Ectodermal cell (in vitro differentiated cells): Measurements from ENCODE around the gene DGKI.

Source experiments
- H3K27ac ChIP-seq: 2 replicates; pipeline ENCODE4 v1.7.0; 2013; ENCODE audit warnings: mild to moderate bottlenecking, low read depth, low read length; ENCODE audit not compliant: insufficient read depth, poor library complexity, severe bottlenecking
- H3K27me3 ChIP-seq: 2 replicates; pipeline ENCODE4 v1.7.0; 2013; ENCODE audit warnings: mild to moderate bottlenecking, low read length; ENCODE audit not compliant: insufficient read depth, control insufficient read depth, poor library complexity, severe bottlenecking
- H3K36me3 ChIP-seq: one replicate; pipeline ENCODE4 v1.7.0; 2013; ENCODE audit warnings: low read length; ENCODE audit not compliant: control insufficient read depth, insufficient read depth
- H3K4me1 ChIP-seq: one replicate; pipeline ENCODE4 v1.7.0; 2013; ENCODE audit warnings: low read length; ENCODE audit not compliant: control insufficient read depth, insufficient read depth
- H3K4me3 ChIP-seq: 2 replicates; pipeline ENCODE4 v1.7.0; 2013; ENCODE audit warnings: low read depth, low read length, control low read depth; ENCODE audit not compliant: insufficient read depth
- H3K9me3 ChIP-seq: 2 replicates; pipeline ENCODE4 v1.7.0; 2013; ENCODE audit warnings: mild to moderate bottlenecking, low read length, moderate library complexity; ENCODE audit not compliant: control insufficient read depth
- WGBS, 2 experiments: methylation state at CpG; one replicate each; pipeline ENCODE4 v1.1.7; 2013; ENCODE audit warnings: missing lambda C conversion rate in 2 of 2; 5-methylcytosine and 5-hydroxymethylcytosine counted together

DGKI gene

GRCh38 chr7:137625197-137625596, 221.6 kb downstream of the DGKI start:
- H3K9me3 ChIP-seq: no peaks in the 10 kb centered on the region
- H3K4me3 ChIP-seq: no peak overlapping the region
- H3K27ac ChIP-seq: no peak overlapping the region
- no peaks in the 10 kb centered on the region for H3K4me1 ChIP-seq
- 92 to 94% methylated on average over 6 of the region's 7 CpGs for WGBS, 2 experiments
- H3K27me3 ChIP-seq: no peaks in the 10 kb centered on the region
- no peaks in the 10 kb centered on the region for H3K36me3 ChIP-seq

- no peaks in the 10 kb centered on the region for H3K4me1 ChIP-seq
- 93 to 100% methylated on average over 1 of the region's 1 CpG for WGBS, 2 experiments
- H3K36me3 ChIP-seq: no peaks in the 10 kb centered on the region
- no peaks in the 10 kb centered on the region for H3K27me3 ChIP-seq
- H3K9me3 ChIP-seq: no peaks in the 10 kb centered on the region
- no peak overlapping the region for H3K27ac ChIP-seq
- H3K4me3 ChIP-seq: no peak overlapping the region
These were observed 227.6 kb downstream of the DGKI start for GRCh38 chr7:137619181-137619580.

- no peaks in the 10 kb centered on the region for H3K4me1 ChIP-seq
- H3K27ac ChIP-seq: no peak overlapping the region
- no peaks in the 10 kb centered on the region for H3K36me3 ChIP-seq
- H3K9me3 ChIP-seq: no peaks in the 10 kb centered on the region
- H3K27me3 ChIP-seq: no peaks in the 10 kb centered on the region
- H3K4me3 ChIP-seq: no peak overlapping the region
- WGBS, 2 experiments: 92 to 100% methylated on average over 1 of the region's 1 CpG
These were observed 228.0 kb downstream of the DGKI start for GRCh38 chr7:137618748-137619147.

- 78 to 84% methylated on average over 2 of the region's 3 CpGs for WGBS, 2 experiments
- H3K27ac ChIP-seq: no peak overlapping the region
- H3K36me3 ChIP-seq: no peaks in the 10 kb centered on the region
- peaks cover 13% of the 10 kb centered on the region for H3K4me1 ChIP-seq
- H3K4me3 ChIP-seq: no peak overlapping the region
- H3K9me3 ChIP-seq: no peaks in the 10 kb centered on the region
- H3K27me3 ChIP-seq: no peaks in the 10 kb centered on the region
These were observed 233.7 kb downstream of the DGKI start for GRCh38 chr7:137613006-137613525.

GRCh38 chr7:137611606-137612005, 235.2 kb downstream of the DGKI start:
- no peaks in the 10 kb centered on the region for H3K36me3 ChIP-seq
- 98 to 100% methylated on average over 2 of the region's 2 CpGs for WGBS, 2 experiments
- H3K27me3 ChIP-seq: no peaks in the 10 kb centered on the region
- H3K4me3 ChIP-seq: no peak overlapping the region
- no peak overlapping the region for H3K27ac ChIP-seq
- H3K4me1 ChIP-seq: peaks cover 13% of the 10 kb centered on the region
- H3K9me3 ChIP-seq: no peaks in the 10 kb centered on the region

GRCh38 chr7:137609500-137609899, 237.3 kb downstream of the DGKI start:
- Histone ChIP-seq H3K27ac (no peak overlapping the region), H3K27me3 (no peaks in the 10 kb centered on the region), H3K36me3 (no peaks in the 10 kb centered on the region), H3K4me3 (no peak overlapping the region), H3K9me3 (no peaks in the 10 kb centered on the region), H3K4me1 (peaks cover 13% of the 10 kb centered on the region)
- WGBS, 2 experiments: 89 to 92% methylated on average over 6 of the region's 6 CpGs

- no peaks in the 10 kb centered on the region for H3K9me3 ChIP-seq
- WGBS, 2 experiments: 88 to 89% methylated on average over 4 of the region's 5 CpGs
These were observed 240.6 kb downstream of the DGKI start for GRCh38 chr7:137606061-137606674.

GRCh38 chr7:137603043-137603442, 243.7 kb downstream of the DGKI start:
- 80% methylated on average over 2 of the region's 2 CpGs; no CpG with 5 or more reads in 1 of the 2 experiments for WGBS, 2 experiments
- Histone ChIP-seq H3K4me1 (no peaks in the 10 kb centered on the region), H3K9me3 (no peaks in the 10 kb centered on the region), H3K4me3 (no peak overlapping the region), H3K36me3 (no peaks in the 10 kb centered on the region), H3K27ac (no peak overlapping the region), H3K27me3 (no peaks in the 10 kb centered on the region)

More at GRCh38 chr7:137606061-137606674, 240.6 kb downstream of the DGKI start:
- no peak overlapping the region for H3K27ac ChIP-seq
- no peaks in the 10 kb centered on the region for H3K27me3 ChIP-seq
- no peaks in the 10 kb centered on the region for H3K4me1 ChIP-seq
- H3K4me3 ChIP-seq: no peak overlapping the region
- H3K36me3 ChIP-seq: no peaks in the 10 kb centered on the region

GRCh38 chr7:137601642-137602041, 245.1 kb downstream of the DGKI start:
- no peaks in the 10 kb centered on the region for H3K36me3 ChIP-seq
- H3K4me3 ChIP-seq: no peak overlapping the region
- 91 to 95% methylated on average over 5 of the region's 6 CpGs for WGBS, 2 experiments
- no peak overlapping the region for H3K27ac ChIP-seq
- no peaks in the 10 kb centered on the region for H3K9me3 ChIP-seq
- no peaks in the 10 kb centered on the region for H3K4me1 ChIP-seq
- no peaks in the 10 kb centered on the region for H3K27me3 ChIP-seq

GRCh38 chr7:137597856-137598255, 248.9 kb downstream of the DGKI start:
- Histone ChIP-seq H3K4me3 (no peak overlapping the region), H3K9me3 (no peaks in the 10 kb centered on the region), H3K27ac (no peak overlapping the region), H3K27me3 (no peaks in the 10 kb centered on the region), H3K4me1 (no peaks in the 10 kb centered on the region), H3K36me3 (no peaks in the 10 kb centered on the region)
- 87 to 88% methylated on average over 3 to 4 of the region's 4 CpGs for WGBS, 2 experiments
